Inflammatory macrophage (primary cell): ENCODE data around the gene ANKRD60.

ENCODE experiments used
- DNase-seq, 2 donors: peaks; one replicate each; pipeline ENCODE4 v3.0.0-alpha.2; 2020 to 2022

ANKRD60 gene

DNA sequence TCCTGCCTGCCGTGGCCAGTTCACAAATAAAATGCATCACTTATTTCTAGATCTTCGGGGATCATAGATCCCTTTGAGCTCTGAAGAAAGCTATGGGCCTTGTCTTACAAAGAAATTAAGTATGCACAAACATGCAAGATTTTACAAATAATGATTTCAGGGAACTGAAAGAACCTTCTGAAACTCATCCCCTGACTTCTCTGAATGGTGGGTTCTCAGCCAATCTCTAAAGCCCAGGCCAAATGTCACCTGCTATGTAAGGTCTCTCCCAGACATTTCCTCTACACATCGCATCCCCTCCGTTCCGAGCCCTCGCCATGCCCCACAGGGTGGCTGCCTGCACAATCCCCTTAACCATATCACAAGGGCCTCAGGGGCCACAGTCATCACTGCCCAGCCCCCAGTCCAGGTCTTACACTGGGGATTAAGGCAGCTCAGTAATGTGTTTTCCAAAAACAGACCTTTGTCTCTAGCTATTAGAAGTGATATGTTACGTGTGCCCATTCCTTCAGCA is 16.1 kb upstream of the ANKRD60 start:
- no peak for DNase-seq

DNA sequence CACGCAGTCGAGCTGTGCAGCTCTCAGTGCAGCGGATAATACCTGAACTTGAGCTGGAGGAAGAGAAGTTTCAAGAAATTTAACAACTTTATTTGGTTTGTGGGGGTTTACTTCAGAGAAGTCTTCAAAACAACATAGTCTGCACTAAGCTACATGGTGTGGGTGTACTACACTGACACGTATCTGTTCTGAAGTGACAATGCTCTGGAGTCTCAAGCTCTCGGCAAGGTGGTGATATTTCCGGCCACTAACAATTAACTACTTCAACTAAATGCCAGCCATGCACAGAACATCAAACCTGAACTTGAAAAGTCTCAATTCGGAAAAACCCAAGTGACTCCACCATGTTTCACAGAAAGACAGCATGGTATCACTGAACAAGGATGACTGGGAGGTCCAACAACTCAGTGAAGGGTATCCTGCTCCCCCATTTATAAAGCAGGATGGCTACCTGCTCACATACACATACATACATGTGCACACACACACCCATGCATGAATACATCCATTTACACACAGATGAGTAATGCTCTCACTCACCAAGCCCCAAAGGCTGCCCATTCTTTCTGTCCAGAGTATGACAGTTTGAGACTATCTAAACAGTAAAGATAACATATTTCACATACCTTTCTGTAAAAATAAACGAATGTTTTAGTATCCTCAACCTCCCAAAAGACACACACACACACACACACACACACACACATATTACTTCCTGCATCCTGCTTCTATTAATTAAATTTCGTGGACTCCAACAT is 15.4 kb upstream of the ANKRD60 start:
- no peak for DNase-seq

DNA sequence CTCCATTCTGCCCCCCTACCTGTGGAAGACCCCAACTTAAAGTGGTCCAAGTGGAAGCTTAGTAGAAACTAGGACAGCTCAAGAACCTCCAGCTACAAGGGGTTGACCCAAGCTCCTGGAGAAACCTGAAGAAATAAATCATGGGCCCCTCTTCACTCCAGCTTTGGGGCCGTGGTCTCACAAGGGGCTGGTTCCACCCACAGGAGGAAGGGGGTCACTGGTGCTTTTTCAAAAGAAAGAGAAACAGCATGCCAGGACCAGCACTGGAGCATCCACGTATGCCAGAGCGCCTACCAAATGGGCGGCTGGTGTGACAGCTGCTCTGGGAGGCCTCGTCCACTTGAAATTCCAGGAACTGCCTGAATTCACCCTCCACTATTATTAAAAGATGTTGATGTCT is 14.4 kb upstream of the ANKRD60 start:
- no peak for DNase-seq

DNA sequence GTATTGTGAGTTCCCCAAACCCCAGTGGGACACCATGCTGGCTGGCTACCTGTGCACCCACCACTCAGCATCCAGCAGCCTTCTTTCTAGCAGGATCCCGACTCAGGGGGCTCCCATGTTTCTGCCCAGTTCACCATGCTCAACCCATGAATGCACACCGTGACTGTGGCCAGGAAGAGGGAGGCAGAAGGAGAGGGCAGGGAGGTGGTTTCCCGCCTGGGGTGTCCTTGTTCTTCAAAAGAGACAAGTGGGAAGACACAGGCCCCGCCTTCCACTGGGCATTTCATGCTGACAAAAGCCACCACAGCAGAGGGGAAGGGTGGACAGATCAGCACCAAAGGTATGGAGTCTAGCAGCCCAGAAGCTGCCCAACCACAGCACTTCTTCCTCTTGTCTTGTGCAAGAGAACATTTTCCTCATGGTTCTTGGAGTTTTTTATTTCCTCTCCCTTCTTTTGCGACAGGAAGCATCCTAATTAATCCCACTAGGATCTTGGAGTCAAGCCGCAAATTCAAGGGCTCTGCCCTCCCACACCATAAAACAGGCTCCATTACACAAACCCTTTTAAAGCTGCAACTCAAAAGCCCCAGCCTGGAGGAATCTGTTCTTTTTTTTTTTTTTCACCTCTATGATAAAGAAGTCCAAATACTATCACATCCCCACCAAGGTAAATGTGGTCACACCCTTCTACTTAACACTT is 13.5 kb upstream of the ANKRD60 start:
- no peak for DNase-seq

DNA sequence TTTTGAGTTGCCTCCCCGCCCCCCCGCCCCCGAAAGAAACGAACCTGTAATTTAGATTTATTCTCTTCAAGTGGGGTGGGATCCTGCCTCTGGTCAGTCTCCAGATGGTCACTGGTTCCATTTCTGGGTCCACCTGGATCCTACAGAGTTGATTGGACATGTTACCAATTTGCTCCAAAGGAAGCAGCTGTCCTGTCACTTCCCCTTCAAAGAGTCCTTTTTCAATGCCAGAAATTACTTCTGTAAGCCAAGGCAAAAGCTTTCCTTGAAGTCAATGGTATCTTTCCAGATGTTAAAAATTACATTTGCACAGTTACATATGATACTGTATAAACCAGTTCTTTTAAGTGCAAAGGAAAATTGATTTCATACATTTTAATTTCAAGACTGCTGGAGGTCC is 12.0 kb upstream of the ANKRD60 start:
- DNase-seq: no peak

DNA sequence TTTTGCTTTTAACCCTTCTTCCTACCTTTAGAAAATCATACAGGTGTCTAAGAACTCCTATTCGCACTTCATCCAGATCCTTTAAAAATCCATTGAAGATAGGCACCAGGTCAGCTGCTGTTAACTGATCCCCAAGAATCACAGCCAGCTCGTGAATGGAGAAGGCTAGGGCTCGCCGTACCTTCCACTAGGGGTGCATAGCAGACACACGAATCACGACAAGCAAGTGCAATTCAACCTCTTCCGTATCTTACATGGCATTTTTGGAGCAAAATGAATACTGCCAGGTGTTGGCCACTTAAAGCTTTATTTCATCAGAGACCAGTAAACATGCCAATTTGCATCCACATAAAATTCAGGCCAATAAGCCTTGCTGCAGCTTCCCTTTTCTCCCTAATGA is 10.8 kb upstream of the ANKRD60 start:
- no peak for DNase-seq

DNA sequence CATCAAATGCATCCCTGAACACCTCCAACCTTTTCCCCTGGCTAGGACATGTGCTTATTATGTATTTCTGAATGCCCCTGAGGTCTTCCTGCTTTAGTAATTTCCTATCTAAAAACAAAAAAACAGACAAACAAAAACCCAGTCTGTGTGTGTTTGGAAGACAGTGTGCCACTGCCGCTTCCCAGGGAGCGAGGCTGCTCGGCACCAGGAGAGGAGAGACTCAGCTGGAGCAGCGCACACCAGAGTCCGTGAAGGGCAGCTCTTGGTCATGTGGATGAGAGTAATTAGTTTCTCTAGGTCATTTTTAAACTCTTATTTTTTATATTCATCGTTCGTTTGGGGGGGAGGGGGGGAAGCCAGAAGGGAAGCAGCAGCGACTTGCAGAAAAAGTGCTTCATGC is 10.0 kb upstream of the ANKRD60 start:
- DNase-seq: no peak

DNA sequence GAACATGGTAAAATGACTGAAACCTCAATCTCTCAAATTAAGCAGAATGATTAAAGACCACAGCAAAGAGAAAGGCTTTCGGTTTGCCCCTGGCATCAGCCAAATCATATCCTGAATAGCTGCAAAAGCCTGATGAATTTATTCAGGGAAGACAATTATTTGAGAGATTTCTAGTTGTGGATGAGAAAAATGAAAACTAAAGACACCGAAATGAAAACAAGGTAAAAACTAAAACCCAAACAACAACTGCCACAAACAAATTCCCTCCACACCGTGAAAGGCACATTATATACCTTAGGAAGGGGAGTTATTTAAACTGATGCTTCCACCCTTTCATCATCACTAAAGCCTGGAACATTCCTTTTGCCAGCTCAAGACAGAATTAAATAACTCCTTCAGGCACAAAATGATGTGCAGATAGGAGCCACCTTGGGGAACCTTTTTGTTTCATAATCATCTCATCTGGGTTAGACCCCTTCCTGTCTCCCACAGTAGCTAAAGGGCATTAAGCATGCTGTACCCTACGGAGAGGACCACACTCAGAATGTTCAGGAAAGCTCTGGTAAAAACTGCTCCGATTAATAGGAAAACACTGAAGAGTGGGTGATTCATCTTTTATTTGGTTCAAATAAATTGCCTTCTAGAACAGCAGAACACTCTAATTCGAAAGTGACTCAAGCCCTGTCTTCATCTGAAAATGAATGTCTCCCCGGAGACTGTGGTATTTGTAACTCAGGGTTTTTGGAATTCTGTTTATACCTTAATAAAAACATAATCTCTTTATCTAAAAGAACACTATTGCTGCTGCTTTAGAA is 9.1 kb upstream of the ANKRD60 start:
- no peak for DNase-seq

DNA sequence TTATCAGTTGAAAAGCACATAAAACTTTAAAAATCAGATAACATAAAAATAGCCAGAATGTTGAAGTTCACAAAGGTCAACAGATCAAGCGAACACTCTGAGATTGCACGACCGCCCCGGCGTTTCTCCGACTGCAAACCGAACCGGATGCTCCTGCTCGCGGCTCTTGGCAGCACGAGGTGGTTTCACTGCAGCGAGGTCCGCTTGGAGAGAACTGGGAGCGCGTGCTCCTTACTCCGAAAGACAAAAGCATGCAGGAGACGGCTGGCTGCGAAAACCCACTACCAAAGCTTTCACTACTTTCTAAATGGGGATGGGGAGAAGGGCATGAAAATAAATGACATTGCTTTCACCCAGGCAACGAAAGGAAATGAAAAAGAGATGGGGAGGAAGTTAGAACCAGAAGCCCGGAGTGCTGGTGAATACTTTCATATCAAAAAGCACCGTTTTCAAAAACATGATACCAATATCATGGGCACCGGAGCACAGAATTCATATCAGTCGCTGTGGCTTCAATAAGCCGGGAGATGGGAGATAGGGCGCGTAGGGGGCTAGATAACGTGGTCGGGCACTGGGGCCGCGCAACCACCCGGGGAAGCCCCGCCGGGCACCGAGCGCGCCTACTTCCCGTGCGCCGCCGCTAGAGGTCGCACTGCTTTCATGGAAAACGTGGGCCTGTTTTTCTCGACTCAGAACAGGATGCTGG is 8.3 kb upstream of the ANKRD60 start:
- DNase-seq: peak; percentile 64 to 66

DNA sequence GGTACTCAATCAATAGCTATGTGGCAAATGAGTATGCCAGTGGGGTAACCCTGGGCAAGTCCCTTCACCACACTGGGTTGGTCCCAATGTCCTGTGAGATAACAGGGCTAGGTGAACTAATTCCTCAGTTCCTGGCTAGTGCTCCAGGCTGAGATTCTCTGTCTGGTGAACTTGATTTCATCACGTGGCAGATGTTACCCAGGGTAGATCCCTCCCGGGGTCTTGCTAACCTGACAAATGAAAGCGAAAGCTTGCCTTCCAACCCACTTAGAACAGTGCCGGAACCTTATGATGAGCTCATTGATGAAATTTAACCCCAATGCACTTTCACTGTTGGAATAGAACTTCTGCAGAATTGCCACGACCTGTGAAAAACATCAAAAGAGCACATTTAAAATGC is 6.6 kb upstream of the ANKRD60 start:
- DNase-seq: no peak

DNA sequence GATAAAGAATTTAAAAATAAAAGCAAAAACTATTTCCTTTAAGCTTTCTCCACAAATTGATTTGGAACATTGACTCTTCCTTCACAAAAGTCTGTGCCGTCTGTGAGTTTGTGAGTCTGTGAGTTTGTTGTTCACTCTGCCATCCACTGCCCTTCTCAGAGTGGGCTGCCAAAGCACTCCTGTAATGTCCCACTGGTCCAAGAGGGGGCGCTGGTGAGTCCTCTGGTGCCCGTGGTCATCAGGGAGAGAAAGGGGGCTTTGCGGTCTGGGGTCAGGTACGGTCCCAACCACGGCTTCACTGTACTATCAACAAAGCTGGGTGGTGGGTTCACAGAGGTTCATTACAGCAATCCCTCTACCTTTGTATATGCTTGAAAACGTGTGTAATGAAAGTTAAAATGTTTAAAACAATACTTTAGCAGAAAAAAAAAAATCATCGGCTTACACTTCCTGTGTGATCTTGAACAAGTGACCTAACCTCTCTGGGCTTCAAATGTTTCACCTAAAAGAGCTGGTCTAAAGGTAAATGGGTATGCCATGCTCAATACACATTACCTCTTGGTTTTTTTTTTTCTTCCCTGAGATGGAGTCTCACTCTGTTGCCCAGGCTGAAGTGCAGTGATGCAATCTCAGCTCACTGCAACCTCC is 5.6 kb upstream of the ANKRD60 start:
- peak; percentile 22 to 34 for DNase-seq

DNA sequence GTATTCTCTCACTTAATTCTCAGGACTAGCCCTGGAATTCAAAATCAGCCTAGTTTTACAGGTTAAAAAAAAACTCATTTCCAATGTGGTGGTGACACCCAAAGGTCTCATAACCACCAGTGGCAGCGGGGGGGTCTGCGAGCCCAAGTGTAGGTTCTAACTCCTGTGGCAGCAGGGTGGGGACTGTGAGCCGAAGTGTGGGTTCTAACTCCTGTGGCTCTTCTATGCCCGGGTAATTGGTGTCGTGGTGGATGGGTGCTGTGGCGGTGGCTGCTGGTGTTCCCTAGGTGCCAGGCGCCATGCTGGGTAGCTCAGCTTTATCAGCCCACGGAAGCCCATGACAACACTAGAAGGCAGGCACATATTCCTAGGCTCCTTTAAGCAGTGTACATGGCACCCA is 4.9 kb upstream of the ANKRD60 start:
- no peak for DNase-seq

DNA sequence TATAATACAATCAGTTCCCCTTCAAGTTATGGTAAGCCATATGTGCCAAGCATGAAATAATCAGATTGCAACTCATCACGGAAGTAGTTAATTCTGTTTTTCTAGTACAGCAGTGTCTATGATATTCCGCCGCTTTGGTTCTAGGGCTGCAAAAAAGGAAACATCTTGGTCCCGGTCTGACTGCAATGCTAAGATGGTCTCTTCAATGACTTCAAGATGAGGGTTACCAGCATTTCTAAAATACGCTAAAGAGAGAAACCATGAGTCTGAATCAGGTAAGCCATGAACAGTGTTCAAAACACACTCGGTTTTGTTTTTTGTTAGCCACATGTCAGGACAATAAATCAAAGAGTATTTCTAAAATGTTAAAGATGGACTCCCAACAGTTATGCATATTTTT is 3.2 kb upstream of the ANKRD60 start:
- no peak for DNase-seq

DNA sequence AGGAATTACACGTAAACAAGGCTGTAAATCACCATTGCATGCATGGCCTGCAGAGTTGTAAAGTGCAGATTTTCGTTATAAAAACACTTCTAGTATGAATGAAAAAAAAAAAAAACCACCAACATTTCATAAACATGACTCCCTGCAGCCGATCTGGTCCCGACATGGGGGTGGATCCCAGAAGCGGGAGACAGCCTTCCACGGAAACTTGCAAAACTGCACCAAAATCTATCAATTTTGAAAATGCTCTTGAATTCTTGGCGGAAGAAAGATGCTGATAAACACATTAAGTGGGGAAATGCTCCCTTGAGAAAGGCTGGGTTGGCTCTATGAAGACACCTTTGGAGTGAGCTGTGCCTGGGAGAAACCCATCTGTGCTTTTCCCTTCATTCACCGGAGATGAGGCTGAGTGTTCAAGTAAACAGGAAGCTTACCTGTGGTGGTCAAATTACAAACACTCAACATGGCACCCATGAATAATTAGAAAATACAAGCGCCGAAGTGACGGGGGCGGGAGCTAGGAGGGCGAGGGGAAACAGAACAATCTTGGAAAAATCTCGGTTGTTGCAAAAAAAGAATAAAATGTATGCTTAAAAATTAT is 845 bp upstream of the ANKRD60 start:
- DNase-seq: no peak

DNA sequence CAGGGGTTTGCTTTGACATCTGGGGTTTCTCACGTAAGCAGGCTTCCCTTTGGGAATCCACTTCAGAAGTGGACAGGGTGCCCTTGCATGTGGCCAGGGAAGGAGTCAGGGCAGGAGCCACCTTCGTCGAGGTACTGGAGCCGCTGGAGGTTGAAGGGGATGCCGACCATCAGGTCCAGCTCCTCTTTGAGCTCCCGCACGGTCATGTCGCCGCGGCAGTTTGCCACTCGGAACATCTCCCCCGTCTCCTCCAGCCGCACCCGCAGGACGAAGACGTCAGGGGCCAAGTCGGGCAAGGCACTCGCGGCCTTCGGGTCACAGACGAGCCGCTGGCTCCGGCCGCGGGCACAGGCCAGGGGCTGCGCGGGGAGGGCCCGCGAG is 360 bp downstream of the ANKRD60 start:
- DNase-seq: no peak

DNA sequence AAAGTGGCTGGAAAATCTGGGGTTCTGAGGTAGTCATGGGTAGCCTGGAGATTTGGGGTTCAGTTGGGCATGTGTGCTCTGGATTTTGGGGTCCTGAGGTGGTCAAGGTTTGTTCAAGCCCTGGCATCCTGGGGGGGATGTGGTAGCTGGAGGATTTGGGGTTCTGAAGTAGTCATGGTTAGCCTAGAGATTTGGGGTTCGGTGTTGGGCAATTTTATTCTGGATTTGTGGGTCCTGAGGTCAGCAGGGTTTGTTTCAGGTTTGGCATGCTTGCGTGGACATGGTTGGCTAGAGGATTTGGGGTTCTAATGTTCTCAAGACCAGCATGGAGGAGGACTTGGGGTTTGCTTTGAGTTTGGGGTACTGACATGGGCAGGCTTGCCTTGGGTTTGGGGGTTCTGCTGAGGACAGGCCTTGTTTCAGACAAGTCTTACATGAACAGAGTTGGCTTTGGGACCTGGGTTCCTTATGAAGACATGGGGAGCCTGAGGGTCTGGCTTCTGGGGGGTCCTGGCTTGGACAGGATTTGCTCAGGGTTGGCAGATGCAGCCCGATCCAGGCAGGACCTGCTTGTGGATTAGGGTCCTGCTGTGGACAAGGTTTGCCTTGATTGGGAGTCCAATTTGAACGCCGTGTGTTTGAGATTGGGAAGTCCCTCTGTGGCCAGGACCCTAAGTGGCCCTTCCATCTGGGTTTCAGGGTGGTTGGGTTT is 906 bp downstream of the ANKRD60 start:
- no peak for DNase-seq

DNA sequence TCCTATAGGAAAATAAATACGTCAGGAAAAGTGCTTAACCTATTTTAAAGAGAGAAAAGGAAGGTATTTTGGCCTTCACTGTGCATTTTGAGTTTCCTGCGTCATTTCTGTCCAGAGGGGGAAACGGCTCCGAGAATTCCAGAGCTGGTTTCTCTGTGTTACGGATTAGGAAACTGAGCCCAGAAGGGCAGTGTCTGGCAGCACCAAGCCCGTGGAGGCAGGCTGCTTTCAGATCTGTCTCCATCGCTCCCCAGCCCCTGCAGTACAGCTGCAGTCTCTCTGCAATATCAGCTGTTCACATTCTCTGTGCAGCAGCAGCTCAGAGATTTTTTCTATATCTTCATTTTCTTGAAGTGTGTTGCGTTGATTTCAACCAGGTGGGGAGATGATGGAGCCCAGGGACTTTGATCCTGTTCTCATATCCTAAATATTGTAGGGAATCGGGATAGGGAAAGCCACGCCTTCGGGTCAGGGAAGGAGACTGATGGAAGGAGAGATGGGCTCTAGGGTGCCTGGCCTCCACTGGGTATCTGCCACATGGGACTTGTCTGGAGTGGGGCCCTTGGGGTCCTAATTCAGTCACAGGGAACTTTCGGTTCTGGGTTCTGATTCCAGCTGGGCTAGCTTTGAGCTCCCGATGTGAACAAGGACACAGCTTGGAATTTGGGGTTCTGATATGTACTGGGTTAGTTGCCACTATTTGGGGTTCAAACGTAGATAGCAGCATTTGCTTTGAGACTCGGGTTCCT is 2.8 kb downstream of the ANKRD60 start:
- no peak for DNase-seq

DNA sequence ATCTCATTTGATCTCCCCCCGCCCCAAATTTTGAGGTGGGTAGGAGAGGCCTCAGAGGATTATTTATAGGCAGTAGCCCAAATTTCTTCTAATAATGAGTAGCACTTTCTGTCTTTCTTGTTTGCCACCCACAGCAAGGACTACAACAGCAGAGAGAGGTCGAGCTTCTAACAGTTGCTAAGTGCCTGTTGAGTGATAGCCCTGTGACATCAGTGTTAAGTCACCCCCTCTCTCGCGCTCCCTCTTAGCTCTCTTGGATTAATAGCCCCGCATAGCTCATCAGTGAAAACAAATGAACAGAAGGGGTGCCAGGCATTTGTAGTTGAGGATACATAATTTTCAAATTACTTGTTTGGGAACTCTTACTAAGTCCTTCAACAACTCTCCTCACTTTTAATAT is 3.5 kb downstream of the ANKRD60 start:
- no peak for DNase-seq

DNA sequence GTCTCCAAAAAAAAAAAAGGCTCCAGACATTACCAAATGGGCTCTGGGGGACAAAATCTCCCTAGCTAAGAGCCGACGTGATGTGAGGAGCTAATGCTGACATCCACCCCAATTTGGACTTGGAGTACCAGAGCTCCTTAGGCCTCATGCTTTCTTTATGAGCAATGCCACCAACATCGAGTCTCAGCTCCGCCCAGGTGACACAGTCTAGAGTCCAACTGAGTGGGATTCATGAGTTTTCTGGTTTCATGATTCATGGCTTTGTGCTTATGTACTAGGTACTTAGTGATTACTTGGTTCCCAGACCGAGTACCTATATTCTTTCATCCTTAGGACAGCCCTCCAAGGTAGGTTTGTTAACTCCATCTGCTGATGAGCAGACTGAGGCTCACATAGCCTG is 4.4 kb downstream of the ANKRD60 start:
- no peak for DNase-seq

DNA sequence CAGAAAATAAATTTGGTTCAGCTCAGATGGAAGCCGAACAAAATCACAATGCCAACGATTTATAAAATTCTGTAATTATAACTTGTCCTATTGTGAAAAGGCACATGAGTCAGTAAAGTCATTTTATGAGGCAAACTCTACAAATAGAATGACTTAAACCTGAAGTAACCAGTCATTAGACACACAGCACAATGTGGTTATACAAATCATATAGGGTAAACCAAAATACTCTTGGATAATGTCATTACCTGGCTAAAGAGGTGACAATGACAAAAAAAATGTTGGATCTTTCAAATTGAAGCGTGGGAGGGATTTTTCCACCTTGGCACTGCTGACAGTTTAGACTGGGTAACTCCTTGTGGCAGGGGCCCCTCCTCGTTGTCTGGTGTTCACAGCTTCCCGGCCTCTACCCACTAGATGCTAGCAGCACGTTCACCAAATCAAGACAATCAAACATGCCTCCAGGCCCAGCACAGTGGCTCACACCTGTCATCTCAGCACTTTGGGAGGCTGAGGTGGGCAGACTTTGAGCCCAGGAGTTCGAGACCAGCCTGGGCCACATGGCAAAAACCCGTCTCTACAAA is 5.0 kb downstream of the ANKRD60 start:
- DNase-seq: no peak
